Calu3 (cell line): ENCODE data around the gene MYH4. TPM values are rescaled to one million over a fixed set of nuclear protein-coding genes. Genes with fewer than 3 reads are reported as not detected.

ENCODE experiments used
- BruUV-seq: library from RNA; stranded (reverse); fragments of 400-500 nt; replicated peaks from 2 replicates; lab custom pipeline; 2021; lab: Mats Ljungman, UMichigan
- CTCF ChIA-PET: fragments of 300-600 bp; sonication (Branson Sonifier 250); formaldehyde crosslinking; loops from one replicate; lab custom pipeline; 2022; ENCODE audit warnings: antibody characterized with exemption; lab: Charles Lee
- DNase-seq: peaks from one replicate; pipeline ENCODE4 v3.0.0; 2022
- H3K27ac Mint-ChIP-seq: one replicate; pipeline ENCODE4 v1.8.0; 2022; ENCODE audit warnings: mixed read lengths; ENCODE audit not compliant: unreplicated experiment
- H3K27me3 Mint-ChIP-seq: one replicate; pipeline ENCODE4 v1.8.0; 2022; ENCODE audit warnings: mixed read lengths; ENCODE audit not compliant: unreplicated experiment
- H3K36me3 Mint-ChIP-seq: one replicate; pipeline ENCODE4 v1.8.0; 2022; ENCODE audit warnings: mild to moderate bottlenecking, moderate library complexity, mixed read lengths; ENCODE audit not compliant: insufficient read depth, unreplicated experiment
- H3K4me1 Mint-ChIP-seq: one replicate; pipeline ENCODE4 v1.8.0; 2022; ENCODE audit warnings: mild to moderate bottlenecking, low read depth, mixed read lengths; ENCODE audit not compliant: unreplicated experiment
- H3K4me3 Mint-ChIP-seq: one replicate; pipeline ENCODE4 v1.8.0; 2022; ENCODE audit warnings: mild to moderate bottlenecking, low read depth, moderate library complexity, mixed read lengths; ENCODE audit not compliant: unreplicated experiment
- H3K9me3 Mint-ChIP-seq: one replicate; pipeline ENCODE4 v1.8.0; 2022; ENCODE audit warnings: low read depth, mixed read lengths; ENCODE audit not compliant: unreplicated experiment
- CTCF ChIP-seq: fragments of 200-600 bp; IDR thresholded peaks from one replicate; pipeline ENCODE4 v1.8.0; 2022; ENCODE audit warnings: antibody characterized with exemption; ENCODE audit not compliant: unreplicated experiment
- intact Hi-C: fragments of 100-400 bp; cut with micrococcal nuclease; formaldehyde crosslinking; loops from one replicate; pipeline ENCODE4 v1.10.0; 2022; ENCODE audit not compliant: unreplicated experiment
- total RNA-seq: library from RNA; stranded (reverse); gene quantifications from 2 replicates; pipeline ENCODE4 v1.2.3, GENCODE V29; 2022

MYH4 gene
- total RNA-seq, 1 experiment from 2014 or later = not detected

- CTCF ChIA-PET = no interaction called here
- Mint-ChIP-seq H3K4me3 (no peak overlapping the region), H3K36me3 (no peaks in the 10 kb centered on the region), H3K27me3 (no peaks in the 10 kb centered on the region), H3K4me1 (no peaks in the 10 kb centered on the region), H3K27ac (no peak overlapping the region), H3K9me3 (peaks cover 6% of the 10 kb centered on the region)
- intact Hi-C loops = no loop called here
- BruUV-seq = no TSS peak
- no peak for TF ChIP-seq CTCF
- no peak for DNase-seq
Observed at GRCh38 chr17:10482252-10482651, 12.9 kb upstream of the MYH4 start.

- no peak overlapping the region for H3K4me3 Mint-ChIP-seq
- H3K36me3 Mint-ChIP-seq = no peaks in the 10 kb centered on the region
- no peaks in the 10 kb centered on the region for H3K27me3 Mint-ChIP-seq
- intact Hi-C loops = no loop called here
- H3K9me3 Mint-ChIP-seq = no peaks in the 10 kb centered on the region
- H3K27ac Mint-ChIP-seq = no peak overlapping the region
- no TSS peak for BruUV-seq
- no peak for DNase-seq
- no peaks in the 10 kb centered on the region for H3K4me1 Mint-ChIP-seq
- CTCF ChIA-PET = no interaction called here
- TF ChIP-seq CTCF = no peak
Observed at GRCh38 chr17:10477701-10478100, 8.3 kb upstream of the MYH4 start.

GRCh38 chr17:10474536-10474935 is 5.2 kb upstream of the MYH4 start:
- intact Hi-C loops = no loop called here
- no peaks in the 10 kb centered on the region for H3K4me1 Mint-ChIP-seq
- H3K36me3 Mint-ChIP-seq = no peaks in the 10 kb centered on the region
- no peak for DNase-seq
- H3K27ac Mint-ChIP-seq = no peak overlapping the region
- H3K27me3 Mint-ChIP-seq = no peaks in the 10 kb centered on the region
- no peaks in the 10 kb centered on the region for H3K9me3 Mint-ChIP-seq
- H3K4me3 Mint-ChIP-seq = no peak overlapping the region
- CTCF ChIA-PET = no interaction called here
- TF ChIP-seq CTCF = no peak
- BruUV-seq = no TSS peak

- Mint-ChIP-seq H3K9me3 (no peaks in the 10 kb centered on the region), H3K27ac (no peak overlapping the region), H3K4me3 (no peak overlapping the region), H3K36me3 (no peaks in the 10 kb centered on the region), H3K27me3 (no peaks in the 10 kb centered on the region), H3K4me1 (no peaks in the 10 kb centered on the region)
- CTCF ChIA-PET = no interaction called here
- DNase-seq = no peak
- no peak for TF ChIP-seq CTCF
- BruUV-seq = no TSS peak
- intact Hi-C loops = no loop called here
Observed at GRCh38 chr17:10471858-10472257, 2.5 kb upstream of the MYH4 start.
